ENCODE measurements around the gene SUN5.

- TF ChIP-seq CTCF (IDR thresholded peaks at IDR 0.05) = no peak
- TF ChIP-seq POLR2A (IDR thresholded peaks at IDR 0.05) = no peak
- no peak for TF ChIP-seq POLR2AphosphoS5 (IDR thresholded peaks at IDR 0.05)
Observed at GRCh38 chr20:32973077-32973717, 31.0 kb downstream of the SUN5 start.

Measured in breast epithelium (tissue), 3 donors.